DND-41 (cell line): ENCODE results near the gene ASCL2.

Experiments
- ATAC-seq: fragments of 200-7000 bp; cut with Tn5 transposase; 3 replicates; pipeline ENCODE4 v1.9.1; 2021; ENCODE audit warnings: low read depth; ENCODE audit not compliant: insufficient read depth
- DNase-seq: peaks from one replicate; pipeline ENCODE4 v3.0.0-alpha.2; 2020
- H2AFZ ChIP-seq: 2 replicates; pipeline ENCODE4 v1.6.0; 2012; ENCODE audit warnings: low read depth, low read length
- H3K27ac ChIP-seq: 2 replicates; pipeline ENCODE4 v1.5.1; 2012; ENCODE audit warnings: low read length, inconsistent platforms
- H3K27me3 ChIP-seq: fragments of 200-600 bp; sonication (generic); 2 replicates; pipeline ENCODE4 v1.6.0; 2012; ENCODE audit warnings: low read length, mild to moderate bottlenecking, inconsistent platforms; ENCODE audit not compliant: insufficient read depth, poor library complexity
- H3K36me3 ChIP-seq: 2 replicates; pipeline ENCODE4 v1.5.1; 2012; ENCODE audit warnings: low read length, inconsistent platforms; ENCODE audit not compliant: insufficient read depth
- H3K4me1 ChIP-seq: 2 replicates; pipeline ENCODE4 v1.5.1; 2012; ENCODE audit warnings: mild to moderate bottlenecking, low read length; ENCODE audit not compliant: insufficient read depth
- H3K4me2 ChIP-seq: 2 replicates; pipeline ENCODE4 v1.6.0; 2012; ENCODE audit warnings: mild to moderate bottlenecking, moderate library complexity, low read length, inconsistent platforms; ENCODE audit not compliant: insufficient read depth
- H3K4me3 ChIP-seq, 2 experiments: fragments of 200-600 bp in 1 of 2; shearing (Covaris generic) in 1 of 2; 2 replicates each; pipeline ENCODE4 v1.5.1; 2012 to 2016; ENCODE audit warnings: inconsistent platforms in 2 of 2, low read length in 2 of 2, mild to moderate bottlenecking in 2 of 2, low read depth in 1 of 2, moderate library complexity in 1 of 2
- H3K79me2 ChIP-seq: 2 replicates; pipeline ENCODE4 v1.6.0; 2012; ENCODE audit warnings: low read length, inconsistent platforms; ENCODE audit not compliant: insufficient read depth
- H3K9ac ChIP-seq: 2 replicates; pipeline ENCODE4 v1.6.0; 2012; ENCODE audit warnings: low read depth, mild to moderate bottlenecking, inconsistent platforms, low read length, moderate library complexity
- H3K9me3 ChIP-seq: 2 replicates; pipeline ENCODE4 v1.5.1; 2012; ENCODE audit warnings: low read length, moderate library complexity, mild to moderate bottlenecking, inconsistent platforms; ENCODE audit not compliant: insufficient read depth, severe bottlenecking
- H4K20me1 ChIP-seq: 2 replicates; pipeline ENCODE4 v1.6.0; 2012; ENCODE audit warnings: low read length; ENCODE audit not compliant: insufficient read depth
- EZH2 ChIP-seq: IDR thresholded peaks from 3 replicates; pipeline ENCODE4 v1.6.1; 2012; ENCODE audit warnings: borderline replicate concordance, low read depth, mild to moderate bottlenecking, moderate library complexity, low read length, inconsistent platforms; ENCODE audit not compliant: severe bottlenecking
- TF ChIP-seq, protein P1 (sequence below): IDR thresholded peaks from 2 replicates; pipeline ENCODE4 v1.5.1; 2012; ENCODE audit warnings: borderline replicate concordance, low read length, moderate library complexity, mild to moderate bottlenecking; ENCODE audit not compliant: poor library complexity, severe bottlenecking; ENCODE audit errors: extremely low read depth

The ASCL2 gene

GRCh38 chr11:2318123-2318522 lies 47.7 kb upstream of the ASCL2 start:
- H3K4me3 ChIP-seq = no peak overlapping the region
- no peak overlapping the region for H3K9ac ChIP-seq
- ATAC-seq (no peak), DNase-seq (no peak)
- no peak overlapping the region for H3K27ac ChIP-seq
- H3K79me2 ChIP-seq = no peaks in the 10 kb centered on the region
- TF ChIP-seq EZH2 = no peak
- TF ChIP-seq, protein P1, sequence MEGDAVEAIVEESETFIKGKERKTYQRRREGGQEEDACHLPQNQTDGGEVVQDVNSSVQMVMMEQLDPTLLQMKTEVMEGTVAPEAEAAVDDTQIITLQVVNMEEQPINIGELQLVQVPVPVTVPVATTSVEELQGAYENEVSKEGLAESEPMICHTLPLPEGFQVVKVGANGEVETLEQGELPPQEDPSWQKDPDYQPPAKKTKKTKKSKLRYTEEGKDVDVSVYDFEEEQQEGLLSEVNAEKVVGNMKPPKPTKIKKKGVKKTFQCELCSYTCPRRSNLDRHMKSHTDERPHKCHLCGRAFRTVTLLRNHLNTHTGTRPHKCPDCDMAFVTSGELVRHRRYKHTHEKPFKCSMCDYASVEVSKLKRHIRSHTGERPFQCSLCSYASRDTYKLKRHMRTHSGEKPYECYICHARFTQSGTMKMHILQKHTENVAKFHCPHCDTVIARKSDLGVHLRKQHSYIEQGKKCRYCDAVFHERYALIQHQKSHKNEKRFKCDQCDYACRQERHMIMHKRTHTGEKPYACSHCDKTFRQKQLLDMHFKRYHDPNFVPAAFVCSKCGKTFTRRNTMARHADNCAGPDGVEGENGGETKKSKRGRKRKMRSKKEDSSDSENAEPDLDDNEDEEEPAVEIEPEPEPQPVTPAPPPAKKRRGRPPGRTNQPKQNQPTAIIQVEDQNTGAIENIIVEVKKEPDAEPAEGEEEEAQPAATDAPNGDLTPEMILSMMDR = no peak
- H3K27me3 ChIP-seq = no peaks in the 10 kb centered on the region
- H3K4me1 ChIP-seq = no peaks in the 10 kb centered on the region
- H4K20me1 ChIP-seq = no peaks in the 10 kb centered on the region
- no peak overlapping the region for H2AFZ ChIP-seq
- H3K36me3 ChIP-seq = no peaks in the 10 kb centered on the region
- no peak overlapping the region for H3K4me2 ChIP-seq
- no peaks in the 10 kb centered on the region for H3K9me3 ChIP-seq

- H3K27me3 ChIP-seq = no peaks in the 10 kb centered on the region
- ATAC-seq (no peak), DNase-seq (no peak)
- no peak for TF ChIP-seq EZH2
- TF ChIP-seq, protein P1 = no peak
- H2AFZ ChIP-seq = no peak overlapping the region
- no peaks in the 10 kb centered on the region for H3K36me3 ChIP-seq
- H3K4me3 ChIP-seq = no peak overlapping the region
- no peaks in the 10 kb centered on the region for H3K4me1 ChIP-seq
- no peak overlapping the region for H3K27ac ChIP-seq
- no peaks in the 10 kb centered on the region for H3K9me3 ChIP-seq
- no peaks in the 10 kb centered on the region for H3K79me2 ChIP-seq
- no peak overlapping the region for H3K9ac ChIP-seq
- no peak overlapping the region for H3K4me2 ChIP-seq
- no peaks in the 10 kb centered on the region for H4K20me1 ChIP-seq
These were observed 47.1 kb upstream of the ASCL2 start for GRCh38 chr11:2317354-2318050.

GRCh38 chr11:2316963-2317244 lies 46.5 kb upstream of the ASCL2 start:
- DNase-seq = no peak
- H3K9ac ChIP-seq = no peak overlapping the region

More at GRCh38 chr11:2316963-2317244, 46.5 kb upstream of the ASCL2 start:
- no peak for ATAC-seq
- Histone ChIP-seq H4K20me1 (no peaks in the 10 kb centered on the region), H3K9me3 (no peaks in the 10 kb centered on the region), H3K79me2 (no peaks in the 10 kb centered on the region), H3K4me1 (no peaks in the 10 kb centered on the region), H3K27me3 (no peaks in the 10 kb centered on the region), H3K4me2 (no peak overlapping the region), H3K27ac (no peak overlapping the region), H3K4me3 (no peak overlapping the region), H2AFZ (no peak overlapping the region), H3K36me3 (no peaks in the 10 kb centered on the region)
- TF ChIP-seq, protein P1 = no peak
- TF ChIP-seq EZH2 = no peak
